Measurements from ENCODE around the gene ABCA6. TPM values are rescaled to one million over a fixed set of nuclear protein-coding genes. Genes with fewer than 3 reads are reported as not detected.

The ABCA6 gene, protein sequence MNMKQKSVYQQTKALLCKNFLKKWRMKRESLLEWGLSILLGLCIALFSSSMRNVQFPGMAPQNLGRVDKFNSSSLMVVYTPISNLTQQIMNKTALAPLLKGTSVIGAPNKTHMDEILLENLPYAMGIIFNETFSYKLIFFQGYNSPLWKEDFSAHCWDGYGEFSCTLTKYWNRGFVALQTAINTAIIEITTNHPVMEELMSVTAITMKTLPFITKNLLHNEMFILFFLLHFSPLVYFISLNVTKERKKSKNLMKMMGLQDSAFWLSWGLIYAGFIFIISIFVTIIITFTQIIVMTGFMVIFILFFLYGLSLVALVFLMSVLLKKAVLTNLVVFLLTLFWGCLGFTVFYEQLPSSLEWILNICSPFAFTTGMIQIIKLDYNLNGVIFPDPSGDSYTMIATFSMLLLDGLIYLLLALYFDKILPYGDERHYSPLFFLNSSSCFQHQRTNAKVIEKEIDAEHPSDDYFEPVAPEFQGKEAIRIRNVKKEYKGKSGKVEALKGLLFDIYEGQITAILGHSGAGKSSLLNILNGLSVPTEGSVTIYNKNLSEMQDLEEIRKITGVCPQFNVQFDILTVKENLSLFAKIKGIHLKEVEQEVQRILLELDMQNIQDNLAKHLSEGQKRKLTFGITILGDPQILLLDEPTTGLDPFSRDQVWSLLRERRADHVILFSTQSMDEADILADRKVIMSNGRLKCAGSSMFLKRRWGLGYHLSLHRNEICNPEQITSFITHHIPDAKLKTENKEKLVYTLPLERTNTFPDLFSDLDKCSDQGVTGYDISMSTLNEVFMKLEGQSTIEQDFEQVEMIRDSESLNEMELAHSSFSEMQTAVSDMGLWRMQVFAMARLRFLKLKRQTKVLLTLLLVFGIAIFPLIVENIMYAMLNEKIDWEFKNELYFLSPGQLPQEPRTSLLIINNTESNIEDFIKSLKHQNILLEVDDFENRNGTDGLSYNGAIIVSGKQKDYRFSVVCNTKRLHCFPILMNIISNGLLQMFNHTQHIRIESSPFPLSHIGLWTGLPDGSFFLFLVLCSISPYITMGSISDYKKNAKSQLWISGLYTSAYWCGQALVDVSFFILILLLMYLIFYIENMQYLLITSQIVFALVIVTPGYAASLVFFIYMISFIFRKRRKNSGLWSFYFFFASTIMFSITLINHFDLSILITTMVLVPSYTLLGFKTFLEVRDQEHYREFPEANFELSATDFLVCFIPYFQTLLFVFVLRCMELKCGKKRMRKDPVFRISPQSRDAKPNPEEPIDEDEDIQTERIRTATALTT (N-terminal part only)
- total RNA-seq, result 0.74 and 0.84 TPM in 2 replicates

DNA sequence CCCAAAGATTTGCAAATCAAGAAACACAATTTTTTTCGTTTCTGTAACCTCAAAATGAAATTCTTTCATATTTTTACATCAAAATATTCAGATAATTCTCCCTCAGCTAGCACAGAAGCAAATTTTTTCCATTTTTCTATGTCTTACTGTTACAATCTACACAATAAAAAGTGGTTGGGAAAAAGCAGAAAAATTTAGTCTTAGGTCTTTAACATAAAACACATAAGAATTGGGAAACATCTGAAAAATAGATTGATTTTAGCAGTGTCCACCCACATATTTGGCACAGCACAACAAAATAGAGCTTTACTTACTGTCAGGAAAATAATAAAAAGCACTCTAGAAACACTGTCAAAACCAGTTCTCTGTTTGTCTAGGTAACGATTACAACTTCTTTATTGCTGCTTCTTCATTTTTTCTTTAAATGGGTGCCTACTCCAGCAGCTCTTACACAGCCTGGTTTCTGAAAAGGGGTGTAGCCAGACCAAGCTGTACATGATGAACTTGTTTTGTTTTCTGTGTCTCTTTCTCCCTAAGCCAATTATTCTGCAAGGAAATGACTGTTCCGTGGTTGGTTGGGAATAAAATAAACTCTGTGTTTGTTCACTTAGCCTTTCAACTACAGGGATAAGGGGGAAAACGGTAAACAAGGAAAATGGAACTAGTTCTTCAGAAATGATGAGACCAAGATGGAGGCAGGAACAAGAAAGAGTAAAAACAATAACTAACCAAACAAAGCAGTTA is at the start of gene ABCA6:
ABCA6 (minus strand) TSS at position 465 of the 744 bp plus-strand sequence. CDS start 1,192 bp downstream, outside the sequence.

DNA sequence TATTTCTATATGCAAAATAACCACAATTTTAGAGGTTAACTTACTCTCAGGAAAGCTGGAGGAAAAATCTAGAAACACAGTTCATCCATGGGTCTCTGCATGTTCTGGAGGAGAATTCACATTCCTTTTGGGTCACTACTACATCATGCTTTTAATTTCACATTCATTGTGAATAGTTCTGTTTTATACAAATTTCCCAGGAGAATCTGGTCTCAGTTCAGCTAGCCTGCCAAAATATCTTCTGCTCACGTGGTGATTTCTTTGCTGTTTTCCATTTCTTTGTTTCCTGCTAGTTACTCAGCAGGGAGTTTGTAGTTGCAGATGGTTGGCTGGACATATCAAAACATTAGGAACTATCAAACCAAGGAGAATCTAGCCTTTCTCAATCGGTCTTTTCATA is 80.9 kb downstream of the ABCA6 start, which contains the start of gene ABCA9:
ABCA9 (minus strand) TSS at position 106 of the 400 bp plus-strand sequence. CDS start 9,801 bp downstream, outside the sequence.

Other genes with a start within 250 kb of the ABCA6 start
- 2.8 and 5.4 TPM in 2 replicates for gene ABCA8, start 186.5 kb downstream of the ABCA6 start, total RNA-seq
- gene ABCA9, start 81.0 kb downstream of the ABCA6 start, total RNA-seq, result under 0.01 TPM in 1 of 2 replicates, not detected in the other
- under 0.01 TPM in 2 replicates for gene ABCA10, start 86.9 kb upstream of the ABCA6 start, total RNA-seq
- 2.1 and 3.9 TPM in 2 replicates for gene ABCA5, start 185.2 kb upstream of the ABCA6 start, total RNA-seq

Data from bronchus fibroblast of lung (primary cell).